OCI-LY1 (cell line): ENCODE measurements around the gene SLC5A4.
"Not testable (repeated sequence)": the region's sequence is repeated elsewhere in the genome, so short reads cannot be mapped to it uniquely, and the experiment has no call there.

ENCODE experiments used
- H2AFZ ChIP-seq: fragments of 200-600 bp; sonication (generic), shearing (Covaris generic); 2 replicates; pipeline ENCODE4 v1.6.0; 2014; ENCODE audit warnings: antibody characterized with exemption, mild to moderate bottlenecking, low read length
- H3F3A ChIP-seq: fragments of 200-600 bp; sonication (generic), shearing (Covaris generic); 2 replicates; pipeline ENCODE4 v1.6.0; 2014; ENCODE audit warnings: mild to moderate bottlenecking, antibody characterized with exemption, low read length, moderate library complexity; ENCODE audit not compliant: insufficient read depth
- H3K27ac ChIP-seq: fragments of 200-600 bp; sonication (generic); 2 replicates; pipeline ENCODE4 v1.5.1; 2014; ENCODE audit warnings: low read length, mixed run types, mild to moderate bottlenecking, low read depth; ENCODE audit not compliant: poor library complexity, severe bottlenecking
- H3K27me3 ChIP-seq: fragments of 200-600 bp; sonication (generic); 2 replicates; pipeline ENCODE4 v1.6.0; 2014; ENCODE audit warnings: antibody characterized with exemption, mild to moderate bottlenecking, low read length, moderate library complexity; ENCODE audit not compliant: insufficient read depth
- H3K36me3 ChIP-seq: fragments of 200-600 bp; sonication (generic); 2 replicates; pipeline ENCODE4 v1.6.1; 2014; ENCODE audit warnings: mild to moderate bottlenecking, antibody characterized with exemption, low read length, moderate library complexity, mixed read lengths; ENCODE audit not compliant: insufficient read depth
- H3K4me1 ChIP-seq: fragments of 200-600 bp; sonication (generic); 2 replicates; pipeline ENCODE4 v1.5.1; 2014; ENCODE audit warnings: mild to moderate bottlenecking, low read length, moderate library complexity; ENCODE audit not compliant: insufficient read depth, severe bottlenecking
- H3K4me2 ChIP-seq: fragments of 200-600 bp; sonication (generic), shearing (Covaris generic); 2 replicates; pipeline ENCODE4 v1.6.1; 2014; ENCODE audit warnings: low read length
- H3K4me3 ChIP-seq: fragments of 200-600 bp; sonication (generic); 2 replicates; pipeline ENCODE4 v1.5.1; 2014; ENCODE audit warnings: low read length, low read depth, mild to moderate bottlenecking, mixed read lengths; ENCODE audit not compliant: poor library complexity, severe bottlenecking
- H3K79me2 ChIP-seq: fragments of 200-600 bp; shearing (Covaris generic); 2 replicates; pipeline ENCODE4 v1.6.1; 2016; ENCODE audit warnings: mixed run types, low read length, mixed read lengths; ENCODE audit not compliant: insufficient read depth
- H3K9ac ChIP-seq: fragments of 200-600 bp; sonication (generic), shearing (Covaris generic); 2 replicates; pipeline ENCODE4 v1.6.1; 2014; ENCODE audit warnings: mild to moderate bottlenecking, low read length, mixed read lengths
- H3K9me2 ChIP-seq: fragments of 200-600 bp; sonication (generic), shearing (Covaris generic); 2 replicates; pipeline ENCODE4 v1.6.1; 2014; ENCODE audit warnings: low read depth, mild to moderate bottlenecking, low read length, mixed read lengths
- H3K9me3 ChIP-seq: fragments of 200-600 bp; shearing (Covaris generic); 2 replicates; pipeline ENCODE4 v1.6.1; 2014; ENCODE audit warnings: low read length, mixed read lengths
- H4K20me1 ChIP-seq: fragments of 200-600 bp; sonication (generic), shearing (Covaris generic); 2 replicates; pipeline ENCODE4 v1.6.0; 2016; ENCODE audit warnings: mild to moderate bottlenecking, low read length; ENCODE audit not compliant: insufficient read depth
- EZH2 ChIP-seq: fragments of 200-600 bp; sonication (generic), shearing (Covaris generic); IDR thresholded peaks from 2 replicates; pipeline ENCODE4 v1.8.0; 2017; ENCODE audit warnings: borderline replicate concordance, mixed run types, mild to moderate bottlenecking, antibody characterized with exemption, low read length, moderate library complexity, mixed read lengths
- TF ChIP-seq, protein P1 (sequence below): fragments of 200-600 bp; sonication (generic), shearing (Covaris generic); IDR thresholded peaks from 2 replicates; pipeline ENCODE4 v1.5.1; 2017; ENCODE audit warnings: mild to moderate bottlenecking, antibody characterized with exemption, low read length, moderate library complexity, mixed read lengths

The SLC5A4 gene

GRCh38 chr22:32200752-32201151 is 54.4 kb downstream of the SLC5A4 start:
- H3K4me2 ChIP-seq: no peak overlapping the region
- H3K9me3 ChIP-seq: no peaks in the 10 kb centered on the region
- H3K9me2 ChIP-seq: no peaks in the 10 kb centered on the region
- no peaks in the 10 kb centered on the region for H3K4me1 ChIP-seq
- H3K27me3 ChIP-seq: no peaks in the 10 kb centered on the region
- no peak overlapping the region for H3K4me3 ChIP-seq
- no peak overlapping the region for H3K9ac ChIP-seq
- TF ChIP-seq EZH2: no peak
- TF ChIP-seq, protein P1, sequence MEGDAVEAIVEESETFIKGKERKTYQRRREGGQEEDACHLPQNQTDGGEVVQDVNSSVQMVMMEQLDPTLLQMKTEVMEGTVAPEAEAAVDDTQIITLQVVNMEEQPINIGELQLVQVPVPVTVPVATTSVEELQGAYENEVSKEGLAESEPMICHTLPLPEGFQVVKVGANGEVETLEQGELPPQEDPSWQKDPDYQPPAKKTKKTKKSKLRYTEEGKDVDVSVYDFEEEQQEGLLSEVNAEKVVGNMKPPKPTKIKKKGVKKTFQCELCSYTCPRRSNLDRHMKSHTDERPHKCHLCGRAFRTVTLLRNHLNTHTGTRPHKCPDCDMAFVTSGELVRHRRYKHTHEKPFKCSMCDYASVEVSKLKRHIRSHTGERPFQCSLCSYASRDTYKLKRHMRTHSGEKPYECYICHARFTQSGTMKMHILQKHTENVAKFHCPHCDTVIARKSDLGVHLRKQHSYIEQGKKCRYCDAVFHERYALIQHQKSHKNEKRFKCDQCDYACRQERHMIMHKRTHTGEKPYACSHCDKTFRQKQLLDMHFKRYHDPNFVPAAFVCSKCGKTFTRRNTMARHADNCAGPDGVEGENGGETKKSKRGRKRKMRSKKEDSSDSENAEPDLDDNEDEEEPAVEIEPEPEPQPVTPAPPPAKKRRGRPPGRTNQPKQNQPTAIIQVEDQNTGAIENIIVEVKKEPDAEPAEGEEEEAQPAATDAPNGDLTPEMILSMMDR: peak; percentile 15; the same call in 1 of the 2 replicates
- no peaks in the 10 kb centered on the region for H4K20me1 ChIP-seq
- no peaks in the 10 kb centered on the region for H3K36me3 ChIP-seq
- no peaks in the 10 kb centered on the region for H3F3A ChIP-seq
- no peak overlapping the region for H2AFZ ChIP-seq
- H3K27ac ChIP-seq: no peak overlapping the region
- no peaks in the 10 kb centered on the region for H3K79me2 ChIP-seq

GRCh38 chr22:32199961-32200360 is 55.2 kb downstream of the SLC5A4 start:
- Histone ChIP-seq H3K79me2 (no peaks in the 10 kb centered on the region), H3K36me3 (no peaks in the 10 kb centered on the region), H3K9me3 (no peaks in the 10 kb centered on the region), H3K4me1 (no peaks in the 10 kb centered on the region), H3K4me3 (no peak overlapping the region), H3F3A (no peaks in the 10 kb centered on the region), H3K27me3 (no peaks in the 10 kb centered on the region), H4K20me1 (no peaks in the 10 kb centered on the region), H3K9ac (no peak overlapping the region), H2AFZ (no peak overlapping the region), H3K4me2 (no peak overlapping the region), H3K9me2 (no peaks in the 10 kb centered on the region), H3K27ac (no peak overlapping the region)
- TF ChIP-seq, protein P1: no peak
- no peak for TF ChIP-seq EZH2

- Histone ChIP-seq H3K4me2 (no peak overlapping the region), H3K4me3 (no peak overlapping the region), H3K27ac (no peak overlapping the region), H3F3A (no peaks in the 10 kb centered on the region), H2AFZ (no peak overlapping the region), H3K36me3 (no peaks in the 10 kb centered on the region), H3K9ac (no peak overlapping the region), H3K79me2 (no peaks in the 10 kb centered on the region), H3K4me1 (no peaks in the 10 kb centered on the region), H3K9me3 (no peaks in the 10 kb centered on the region), H3K9me2 (no peaks in the 10 kb centered on the region), H4K20me1 (no peaks in the 10 kb centered on the region), H3K27me3 (no peaks in the 10 kb centered on the region)
- TF ChIP-seq EZH2: no peak
- TF ChIP-seq, protein P1: no peak
These were observed 55.8 kb downstream of the SLC5A4 start for GRCh38 chr22:32199341-32199740.

DNA sequence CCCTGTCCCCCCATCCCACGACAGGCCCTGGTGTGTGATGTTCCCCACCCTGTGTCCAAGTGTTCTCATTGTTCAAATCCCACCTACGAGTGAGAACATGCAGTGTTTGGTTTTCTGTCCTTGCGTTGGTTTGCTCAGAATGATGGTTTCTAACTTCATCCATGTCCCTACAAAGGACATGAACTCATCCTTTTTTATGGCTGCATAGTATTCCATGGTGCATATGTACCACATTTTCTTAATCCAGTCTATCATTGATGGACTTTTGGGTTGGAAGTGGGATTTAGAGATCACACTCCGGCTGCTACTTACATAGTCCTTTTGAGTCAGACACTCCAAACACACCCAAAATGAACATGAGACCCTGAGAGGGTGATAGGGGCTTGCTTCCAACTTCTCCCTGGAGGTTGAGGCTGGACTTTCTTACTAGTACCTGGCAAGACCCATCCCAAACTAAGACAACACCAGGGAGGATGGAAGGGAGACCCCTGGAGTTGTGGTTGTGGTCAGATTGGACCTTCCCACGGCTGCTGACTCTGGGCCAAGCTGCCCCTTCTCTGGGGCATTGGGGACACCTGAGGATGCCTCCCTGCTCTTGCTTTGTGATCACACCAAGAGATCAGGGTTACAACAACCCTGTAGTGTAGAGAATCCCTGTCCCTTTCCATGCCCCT is 57.5 kb downstream of the SLC5A4 start:
- H3K4me3 ChIP-seq, H3K9ac ChIP-seq, H3K9me2 ChIP-seq, H4K20me1 ChIP-seq, H3K9me3 ChIP-seq, H3K27me3 ChIP-seq, H2AFZ ChIP-seq, H3K79me2 ChIP-seq, H3K4me1 ChIP-seq, H3K36me3 ChIP-seq, H3K27ac ChIP-seq, H3F3A ChIP-seq, H3K4me2 ChIP-seq: not testable (repeated sequence)

- not testable (repeated sequence) for H2AFZ ChIP-seq, H3K4me2 ChIP-seq, H3K27ac ChIP-seq, H3K9me3 ChIP-seq, H3K36me3 ChIP-seq, H3K27me3 ChIP-seq, H3F3A ChIP-seq, H3K9ac ChIP-seq, H3K79me2 ChIP-seq, H3K4me1 ChIP-seq, H4K20me1 ChIP-seq, H3K9me2 ChIP-seq, H3K4me3 ChIP-seq
These were observed 59.2 kb downstream of the SLC5A4 start for GRCh38 chr22:32195900-32196299.
